NCI-H82 (cell line): ENCODE data around the gene PBX4.

Experiments
- DNase-seq: peaks from one replicate; lab custom pipeline; 2025; lab: John Stamatoyannopoulos, UW

PBX4 gene

GRCh38 chr19:19649155-19649554 lies 30.7 kb upstream of the PBX4 start:
- no peak for DNase-seq

- DNase-seq, result no peak
These were observed 28.7 kb upstream of the PBX4 start for GRCh38 chr19:19647037-19647835.

- no peak for DNase-seq
These were observed 26.9 kb upstream of the PBX4 start for GRCh38 chr19:19645233-19645870.

- DNase-seq, result no peak
These were observed 25.5 kb upstream of the PBX4 start for GRCh38 chr19:19644054-19644388.

- peak; percentile 85 for DNase-seq
These were observed 24.9 kb upstream of the PBX4 start, which contains the start of gene GMIP for GRCh38 chr19:19643158-19644053. Gene GMIP (minus strand): TSS chr19:19643657. CDS start chr19:19643529, 128 bp downstream.

- peak; percentile 65 for DNase-seq
These were observed 24.1 kb upstream of the PBX4 start for GRCh38 chr19:19642506-19643157.

- no peak for DNase-seq
These were observed 19.2 kb upstream of the PBX4 start for GRCh38 chr19:19637523-19638251.

GRCh38 chr19:19637186-19637522 lies 18.7 kb upstream of the PBX4 start:
- no peak for DNase-seq

- DNase-seq, result no peak
These were observed 18.2 kb upstream of the PBX4 start for GRCh38 chr19:19636573-19637185.

GRCh38 chr19:19635313-19635702 lies 16.8 kb upstream of the PBX4 start:
- no peak for DNase-seq

GRCh38 chr19:19634516-19635312 lies 16.2 kb upstream of the PBX4 start:
- DNase-seq, result no peak

- no peak for DNase-seq
These were observed 15.4 kb upstream of the PBX4 start for GRCh38 chr19:19633711-19634515.

- DNase-seq, result no peak
These were observed 14.2 kb upstream of the PBX4 start for GRCh38 chr19:19632661-19633060.

- no peak for DNase-seq
These were observed 12.9 kb upstream of the PBX4 start for GRCh38 chr19:19631346-19631745.

- no peak for DNase-seq
These were observed 11.9 kb upstream of the PBX4 start for GRCh38 chr19:19630426-19630825.

GRCh38 chr19:19630062-19630414 lies 11.6 kb upstream of the PBX4 start:
- DNase-seq, result no peak

GRCh38 chr19:19628501-19629134 lies 10.1 kb upstream of the PBX4 start:
- peak; percentile 95 for DNase-seq

- DNase-seq, result peak; percentile 84
These were observed 9.4 kb upstream of the PBX4 start, which contains the start of gene LPAR2 for GRCh38 chr19:19627621-19628500. Gene LPAR2 (minus strand): TSS chr19:19628220. CDS start chr19:19627275, 945 bp downstream.
